MM.1S (cell line): ENCODE results near the gene PEX19.

Source experiments
- DNase-seq: peaks from one replicate; pipeline ENCODE4 v3.0.0-alpha.2; 2015
- H2AFZ ChIP-seq: fragments of 300-600 bp; sonication (generic); 2 replicates; pipeline ENCODE4 v1.6.0; 2016; ENCODE audit warnings: antibody characterized with exemption, low read length
- H3F3A ChIP-seq: fragments of 300-600 bp; sonication (generic); 2 replicates; pipeline ENCODE4 v1.6.1; 2016; ENCODE audit warnings: mild to moderate bottlenecking, antibody characterized with exemption, low read length, moderate library complexity, mixed read lengths; ENCODE audit not compliant: insufficient read depth
- H3K27ac ChIP-seq: fragments of 300-600 bp; sonication (generic); 2 replicates; pipeline ENCODE4 v1.5.1; 2016; ENCODE audit warnings: mild to moderate bottlenecking, low read length
- H3K27me3 ChIP-seq: fragments of 300-600 bp; sonication (generic); replicated peaks from 2 replicates; pipeline ENCODE4 v1.6.0; 2016; ENCODE audit warnings: low read length; ENCODE audit not compliant: insufficient read depth
- H3K36me3 ChIP-seq: fragments of 300-600 bp; sonication (generic); replicated peaks from 2 replicates; pipeline ENCODE4 v1.6.1; 2016; ENCODE audit warnings: mild to moderate bottlenecking, low read length, mixed read lengths; ENCODE audit not compliant: insufficient read depth
- H3K4me1 ChIP-seq: fragments of 300-600 bp; sonication (generic); 2 replicates; pipeline ENCODE4 v1.6.1; 2016; ENCODE audit warnings: low read length, mixed read lengths
- H3K4me2 ChIP-seq: fragments of 300-600 bp; sonication (generic); 2 replicates; pipeline ENCODE4 v1.6.0; 2016; ENCODE audit warnings: low read depth, low read length
- H3K4me3 ChIP-seq: fragments of 300-600 bp; sonication (generic); 2 replicates; pipeline ENCODE4 v1.5.1; 2016; ENCODE audit warnings: low read length, mixed read lengths
- H3K79me2 ChIP-seq: fragments of 300-600 bp; sonication (generic); 2 replicates; pipeline ENCODE4 v1.6.1; 2016; ENCODE audit warnings: mixed run types, low read length, mixed read lengths
- H3K9ac ChIP-seq: fragments of 300-600 bp; sonication (generic); 2 replicates; pipeline ENCODE4 v1.6.1; 2016; ENCODE audit warnings: low read length, mixed read lengths
- H3K9me2 ChIP-seq: fragments of 300-600 bp; sonication (generic); replicated peaks from 2 replicates; pipeline ENCODE4 v1.6.1; 2016; ENCODE audit warnings: mild to moderate bottlenecking, low read length, mixed read lengths; ENCODE audit not compliant: insufficient read depth
- H3K9me3 ChIP-seq: fragments of 300-600 bp; sonication (generic); replicated peaks from 2 replicates; pipeline ENCODE4 v1.6.1; 2016; ENCODE audit warnings: mild to moderate bottlenecking, low read length, mixed read lengths; ENCODE audit not compliant: insufficient read depth
- H4K20me1 ChIP-seq: fragments of 300-600 bp; sonication (generic); 2 replicates; pipeline ENCODE4 v1.6.1; 2016; ENCODE audit warnings: mild to moderate bottlenecking, low read length, moderate library complexity, mixed read lengths; ENCODE audit not compliant: insufficient read depth
- CTCF ChIP-seq: fragments of 300-600 bp; sonication (generic); IDR thresholded peaks from 2 replicates; pipeline ENCODE4 v1.5.1; 2016; ENCODE audit warnings: antibody characterized with exemption, low read length, mixed read lengths
- EZH2 ChIP-seq: fragments of 300-600 bp; sonication (generic); optimal IDR thresholded peaks from 2 replicates; pipeline ENCODE3; 2017; ENCODE audit warnings: low read depth, mild to moderate bottlenecking, antibody characterized with exemption, low read length, mixed read lengths
- EZH2phosphoT487 ChIP-seq: fragments of 300-600 bp; sonication (generic); IDR thresholded peaks from 2 replicates; pipeline ENCODE4 v1.6.1; 2018; ENCODE audit warnings: antibody characterized with exemption, low read length

The PEX19 gene

GRCh38 chr1:160264795-160265307 is 20.1 kb downstream of the PEX19 start:
- Histone ChIP-seq H3K79me2 (peaks cover 24% of the 10 kb centered on the region), H3K36me3 (no peaks in the 10 kb centered on the region), H3K27me3 (no peaks in the 10 kb centered on the region), H3F3A (peaks cover 25% of the 10 kb centered on the region), H2AFZ (no peak overlapping the region), H3K9me3 (no peaks in the 10 kb centered on the region), H3K27ac (no peak overlapping the region), H3K9ac (no peak overlapping the region), H3K9me2 (no peaks in the 10 kb centered on the region), H3K4me3 (no peak overlapping the region), H3K4me1 (peaks cover 17% of the 10 kb centered on the region), H3K4me2 (no peak overlapping the region), H4K20me1 (no peaks in the 10 kb centered on the region)
- DNase-seq: no peak
- TF ChIP-seq CTCF (no peak), EZH2 (no peak)

- no peak for TF ChIP-seq CTCF
- no peak for TF ChIP-seq EZH2phosphoT487
- TF ChIP-seq EZH2: no peak
- Histone ChIP-seq H3K27ac (peak within 1 kb of the TSS; percentile 92), H3K27me3 (no peaks in the 10 kb centered on the region), H3K9me2 (no peaks in the 10 kb centered on the region), H4K20me1 (no peaks in the 10 kb centered on the region), H3K79me2 (peaks cover 51% of the 10 kb centered on the region), H3K4me1 (peaks cover 19% of the 10 kb centered on the region), H3K9ac (peak within 1 kb of the TSS; percentile 94), H3F3A (peaks cover 25% of the 10 kb centered on the region), H3K4me3 (peak within 1 kb of the TSS; percentile 88), H3K36me3 (no peaks in the 10 kb centered on the region), H3K9me3 (no peaks in the 10 kb centered on the region), H2AFZ (peak within 1 kb of the TSS; percentile 79), H3K4me2 (peak within 1 kb of the TSS; percentile 93)
- DNase-seq: peak; percentile 100
Measured at GRCh38 chr1:160261893-160262794, 22.8 kb downstream of the PEX19 start, which contains the start of gene DCAF8. Gene DCAF8 (minus strand): TSS chr1:160262549. CDS start chr1:160244008, 18,541 bp downstream.

- H3K4me2 ChIP-seq: peak overlapping the region; percentile 67
- H3K27me3 ChIP-seq: no peaks in the 10 kb centered on the region
- no peaks in the 10 kb centered on the region for H3K9me2 ChIP-seq
- H3K9ac ChIP-seq: peak overlapping the region; percentile 94
- no peak for TF ChIP-seq CTCF
- TF ChIP-seq EZH2: no peak
- no peak for TF ChIP-seq EZH2phosphoT487
- H2AFZ ChIP-seq: peak overlapping the region; percentile 59
- H3K9me3 ChIP-seq: no peaks in the 10 kb centered on the region
- H3K4me3 ChIP-seq: peak overlapping the region; percentile 88
- H3F3A ChIP-seq: peaks cover 25% of the 10 kb centered on the region
- DNase-seq: peak; percentile 86
- H3K79me2 ChIP-seq: peaks cover 57% of the 10 kb centered on the region
- peaks cover 19% of the 10 kb centered on the region for H3K4me1 ChIP-seq
- no peaks in the 10 kb centered on the region for H3K36me3 ChIP-seq
- no peaks in the 10 kb centered on the region for H4K20me1 ChIP-seq
- peak overlapping the region; percentile 92 for H3K27ac ChIP-seq
Measured at GRCh38 chr1:160261556-160261892, 23.4 kb downstream of the PEX19 start.
